Left ventricle myocardium superior (tissue), 1 donor: Measurements from ENCODE around the gene DGCR8. TPM values are rescaled to one million over a fixed set of nuclear protein-coding genes. Genes with fewer than 3 reads are reported as not detected.
A peak's percentile ranks its signal among the peaks of the same experiment; 100 is the strongest.
"Not testable (repeated sequence)": the region's sequence is repeated elsewhere in the genome, so short reads cannot be mapped to it uniquely, and the experiment has no call there.

Experiments used
- ATAC-seq: fragments of 200-7000 bp; cut with Tn5 transposase; one replicate; pipeline ENCODE4 v1.9.1; 2020; ENCODE audit warnings: mild to moderate bottlenecking, moderate library complexity
- DNase-seq: peaks from one replicate; pipeline ENCODE4 v3.0.0-alpha.2; 2020
- intact Hi-C: fragments of 100-400 bp; cut with micrococcal nuclease; formaldehyde crosslinking; loops from one replicate; pipeline ENCODE4 v1.11.0; 2022
- total RNA-seq: library from RNA; stranded (reverse); fragmentation: NEBNext Ultra II Directional; extraction: Animal tissue kit (Norgen Biotek cat#: 25700); gene quantifications from one replicate; pipeline ENCODE4 v1.2.1, GENCODE V29; 2021
- donor health status: DM: no; HTN: yes; CAD: no; lungs with severe emphysema.

Gene DGCR8
- total RNA-seq, 1 donor from 2014 or later, result 17.7 TPM

- intact Hi-C loops, result no loop called here
- no peak for DNase-seq
- ATAC-seq, result no peak
Measured at GRCh38 chr22:20064140-20064480, 15.9 kb upstream of the DGCR8 start.

- DNase-seq (no peak), ATAC-seq (no peak)
- intact Hi-C loops, result no loop called here
Measured at GRCh38 chr22:20064545-20065262, 15.3 kb upstream of the DGCR8 start.

- no peak for ATAC-seq
- DNase-seq, result no peak
- intact Hi-C loops, result no loop called here
Measured at GRCh38 chr22:20065896-20066616, 14.0 kb upstream of the DGCR8 start.

- DNase-seq (no peak), ATAC-seq (no peak)
- intact Hi-C loops, result no loop called here
Measured at GRCh38 chr22:20066617-20067383, 13.2 kb upstream of the DGCR8 start.

GRCh38 chr22:20067384-20067682, 12.7 kb upstream of the DGCR8 start:
- intact Hi-C loops, DNase-seq, ATAC-seq: not testable (repeated sequence)

GRCh38 chr22:20068640-20069039, 11.4 kb upstream of the DGCR8 start:
- no peak for ATAC-seq
- intact Hi-C loops, result no loop called here

GRCh38 chr22:20069331-20070042, 10.6 kb upstream of the DGCR8 start:
- DNase-seq, result no peak
- ATAC-seq, result no peak
- intact Hi-C loops, result no loop called here

More at GRCh38 chr22:20068640-20069039, 11.4 kb upstream of the DGCR8 start:
- DNase-seq, result no peak

- DNase-seq (no peak), ATAC-seq (no peak)
- intact Hi-C loops, result no loop called here
Measured at GRCh38 chr22:20071524-20071972, 8.5 kb upstream of the DGCR8 start.

- intact Hi-C loops, result no loop called here
- ATAC-seq (no peak), DNase-seq (no peak)
Measured at GRCh38 chr22:20076627-20077172, 3.3 kb upstream of the DGCR8 start.

- intact Hi-C loops, result no loop called here
- peak; percentile 60 for ATAC-seq
- peak; percentile 84 for DNase-seq
Measured at GRCh38 chr22:20080445-20080775, 369 bp downstream of the DGCR8 start.

GRCh38 chr22:20080776-20081654, 974 bp downstream of the DGCR8 start:
- DNase-seq (peak; percentile 46), ATAC-seq (no peak)
- intact Hi-C loops, result no loop called here

- intact Hi-C loops, result no loop called here
- peak; percentile 12 for DNase-seq
- ATAC-seq, result no peak
Measured at GRCh38 chr22:20083157-20083890, 3.3 kb downstream of the DGCR8 start.

GRCh38 chr22:20083891-20084546, 4.0 kb downstream of the DGCR8 start:
- ATAC-seq (no peak), DNase-seq (peak; percentile 17)
- intact Hi-C loops, result no loop called here

GRCh38 chr22:20084547-20085413, 4.7 kb downstream of the DGCR8 start:
- DNase-seq, result peak; percentile 32
- intact Hi-C loops, result no loop called here

GRCh38 chr22:20085651-20086050, 5.6 kb downstream of the DGCR8 start:
- DNase-seq (peak; percentile 10), ATAC-seq (no peak)
- intact Hi-C loops, result no loop called here

More at GRCh38 chr22:20084547-20085413, 4.7 kb downstream of the DGCR8 start:
- ATAC-seq, result no peak

GRCh38 chr22:20086101-20086599, 6.1 kb downstream of the DGCR8 start:
- ATAC-seq, result no peak
- intact Hi-C loops, result no loop called here
- peak; percentile 8 for DNase-seq
